Superior temporal gyrus (tissue), 1 donor: ENCODE results near the gene PTPRD.
A peak's percentile ranks its signal among the peaks of the same experiment; 100 is the strongest.

Experiments
- DNase-seq: peaks from one replicate; pipeline ENCODE4 v3.0.0-alpha.2; 2016; ENCODE audit errors: extremely low spot score

The PTPRD gene

GRCh38 chr9:8779478-8779877, 1833.3 kb downstream of the PTPRD start:
- no peak for DNase-seq

DNA sequence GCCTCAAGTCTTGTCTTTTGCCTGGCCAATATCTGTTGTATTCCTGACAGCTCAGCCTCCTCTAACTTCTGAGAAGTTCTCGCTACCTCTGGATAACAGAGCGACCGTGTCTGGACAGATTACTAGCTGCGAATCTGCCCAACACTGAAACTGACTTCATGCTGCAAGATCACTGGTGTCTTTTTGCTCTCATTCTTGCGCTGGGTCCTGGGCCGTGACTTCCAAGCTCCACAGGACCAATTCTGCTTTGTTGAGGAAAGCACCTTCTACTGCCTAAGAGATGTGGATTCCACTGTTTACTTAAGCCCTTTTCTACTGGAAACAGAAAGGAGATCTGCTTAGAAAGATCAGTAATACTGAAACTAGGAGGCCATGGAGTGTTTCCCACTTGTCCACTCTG, 1834.4 kb downstream of the PTPRD start:
- no peak for DNase-seq

DNA sequence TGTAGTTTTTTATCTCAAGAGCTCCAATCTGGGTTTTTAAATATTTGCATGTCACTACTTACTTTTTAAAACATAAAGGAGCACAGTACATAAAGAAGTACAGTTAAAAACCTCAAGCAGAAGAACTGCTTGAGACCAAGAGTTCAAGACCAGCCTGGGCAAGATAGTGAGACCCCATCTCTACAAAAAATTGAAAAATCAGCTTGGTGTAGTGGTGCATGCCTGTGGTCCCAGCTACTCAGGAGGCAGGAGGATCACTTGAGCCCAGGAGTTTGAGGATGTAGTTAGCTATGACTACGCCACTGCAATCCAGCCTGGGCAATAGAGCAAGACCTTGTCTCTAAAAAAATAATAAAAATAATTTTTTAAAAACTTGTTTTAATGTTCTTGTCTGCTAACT, 1840.5 kb downstream of the PTPRD start:
- no peak for DNase-seq

- no peak for DNase-seq
Measured at GRCh38 chr9:8769153-8769552, 1843.6 kb downstream of the PTPRD start.

DNA sequence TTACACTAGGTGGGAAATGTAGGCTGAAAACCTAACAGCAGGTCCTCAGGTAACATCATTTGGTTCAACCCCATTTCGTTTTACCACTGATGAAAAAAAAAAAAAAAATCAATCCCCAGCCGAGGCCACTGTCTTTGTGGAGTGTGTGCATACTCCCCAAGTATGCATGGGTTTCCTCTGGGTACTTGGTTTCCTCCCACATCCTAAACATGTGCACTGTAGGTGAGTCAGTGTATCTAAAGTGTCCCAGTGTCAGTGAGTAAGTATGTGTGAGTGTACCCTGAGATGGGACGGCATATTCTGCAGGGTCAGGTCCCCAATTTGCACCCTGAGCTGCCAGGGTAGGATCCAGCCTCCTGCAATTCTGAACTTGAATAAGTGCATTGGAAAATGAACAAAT, 1846.7 kb downstream of the PTPRD start:
- no peak for DNase-seq

DNA sequence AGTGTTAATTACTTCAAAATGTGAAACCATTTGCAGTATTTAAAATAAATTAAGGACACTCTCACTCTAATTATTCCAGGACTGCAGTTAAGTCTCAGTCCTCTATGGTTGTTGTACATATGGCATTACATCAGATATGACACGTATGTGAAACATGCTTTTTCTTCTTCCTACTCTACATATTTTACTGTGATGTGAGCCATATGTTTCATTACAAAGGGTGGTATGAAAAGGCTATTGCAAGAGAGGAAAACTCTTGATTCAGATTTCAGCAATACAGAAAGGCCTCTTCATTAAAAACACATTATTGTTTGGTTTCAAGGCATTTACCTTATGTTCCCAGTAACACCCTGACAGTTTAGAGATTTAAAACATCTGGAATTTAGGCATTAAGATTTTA, 1848.8 kb downstream of the PTPRD start:
- no peak for DNase-seq

GRCh38 chr9:8762479-8763085, 1850.2 kb downstream of the PTPRD start:
- no peak for DNase-seq

GRCh38 chr9:8760000-8760767, 1852.6 kb downstream of the PTPRD start:
- DNase-seq: no peak

DNA sequence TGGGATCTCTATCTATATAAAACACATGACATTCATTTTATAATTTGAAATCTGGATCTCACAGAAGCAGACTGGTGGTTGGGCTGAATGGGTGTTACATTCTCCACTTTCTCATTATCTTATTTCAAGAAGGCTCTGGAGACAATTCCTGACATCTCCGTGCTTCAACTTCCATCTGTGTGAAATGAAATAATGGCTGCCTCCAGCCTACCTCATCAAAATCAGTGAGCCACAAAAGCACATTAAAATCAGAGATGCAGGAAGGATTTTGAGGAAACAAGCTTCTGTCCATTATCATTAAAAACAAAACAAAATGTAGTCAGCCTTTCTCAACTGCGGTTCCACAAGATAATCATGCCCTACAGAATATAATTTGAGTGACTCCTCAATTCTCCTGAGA, 1854.9 kb downstream of the PTPRD start:
- no peak for DNase-seq

DNA sequence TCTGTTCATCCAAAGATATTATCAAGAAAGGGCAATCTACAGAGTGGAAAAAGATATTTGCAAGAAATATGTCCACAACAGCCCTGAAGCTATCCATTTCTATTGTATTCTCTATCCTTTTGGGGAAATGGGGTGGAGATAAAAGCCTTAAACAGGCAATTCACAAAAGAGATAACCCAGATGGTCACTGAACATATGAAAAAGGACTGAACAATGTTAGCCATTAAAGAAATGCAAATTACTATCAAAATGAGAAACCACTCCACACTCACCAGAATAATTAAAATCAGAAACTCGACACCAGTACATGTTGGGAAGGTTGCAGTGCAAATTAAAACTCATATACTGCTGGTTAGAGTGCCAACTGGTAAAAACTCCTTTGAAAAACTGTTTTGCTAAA, 1858.1 kb downstream of the PTPRD start:
- no peak for DNase-seq

GRCh38 chr9:8751406-8751930, 1861.3 kb downstream of the PTPRD start:
- no peak for DNase-seq

GRCh38 chr9:8750639-8751051, 1862.2 kb downstream of the PTPRD start:
- DNase-seq: no peak

- no peak for DNase-seq
Measured at GRCh38 chr9:8745347-8745746, 1867.5 kb downstream of the PTPRD start.

- DNase-seq: no peak
Measured at GRCh38 chr9:8738945-8739344, 1873.9 kb downstream of the PTPRD start.

GRCh38 chr9:8736805-8737204, 1876.0 kb downstream of the PTPRD start:
- no peak for DNase-seq

GRCh38 chr9:8734760-8735159, 1878.0 kb downstream of the PTPRD start:
- DNase-seq: no peak

DNA sequence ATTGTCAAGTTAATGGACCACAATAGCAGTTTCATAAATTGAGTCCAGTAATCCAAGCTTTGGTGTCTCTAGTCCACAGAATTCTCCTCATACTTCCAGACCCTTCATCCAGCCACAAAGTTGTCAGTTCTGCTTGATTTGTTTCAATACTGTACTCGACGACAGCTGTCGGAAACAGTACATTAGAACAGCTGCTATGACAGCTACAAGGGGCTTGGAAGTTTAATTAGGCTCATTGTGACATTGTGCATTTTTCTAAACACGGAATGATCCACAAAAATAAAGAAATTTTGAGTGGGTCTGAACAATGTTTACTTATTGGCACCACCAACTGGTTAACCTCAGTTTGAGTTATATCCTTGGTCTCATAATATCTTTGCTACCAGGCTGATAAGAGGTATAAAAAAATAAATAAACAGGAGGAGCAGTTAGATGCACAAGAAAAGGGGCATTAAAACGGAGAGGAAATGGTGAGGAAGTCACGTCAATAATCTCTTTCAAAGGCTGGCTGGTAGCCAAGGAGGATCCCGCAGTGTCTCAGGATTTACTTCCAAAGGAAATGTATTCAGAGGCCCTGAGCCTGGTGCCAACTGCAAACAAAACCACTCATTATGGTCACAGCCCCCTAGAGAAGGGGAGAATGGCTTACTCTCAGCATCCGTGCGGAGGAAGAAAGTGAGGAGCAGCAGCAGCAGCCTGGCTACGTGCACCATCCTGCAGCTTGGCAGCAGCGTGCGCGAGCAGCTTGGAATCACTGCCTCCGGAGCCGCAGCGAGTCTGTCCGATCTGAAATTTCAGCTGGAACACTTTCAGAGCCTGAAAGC, 1879.5 kb downstream of the PTPRD start:
- DNase-seq: peak; percentile 82

- no peak for DNase-seq
Measured at GRCh38 chr9:8732367-8733075, 1880.3 kb downstream of the PTPRD start.

DNA sequence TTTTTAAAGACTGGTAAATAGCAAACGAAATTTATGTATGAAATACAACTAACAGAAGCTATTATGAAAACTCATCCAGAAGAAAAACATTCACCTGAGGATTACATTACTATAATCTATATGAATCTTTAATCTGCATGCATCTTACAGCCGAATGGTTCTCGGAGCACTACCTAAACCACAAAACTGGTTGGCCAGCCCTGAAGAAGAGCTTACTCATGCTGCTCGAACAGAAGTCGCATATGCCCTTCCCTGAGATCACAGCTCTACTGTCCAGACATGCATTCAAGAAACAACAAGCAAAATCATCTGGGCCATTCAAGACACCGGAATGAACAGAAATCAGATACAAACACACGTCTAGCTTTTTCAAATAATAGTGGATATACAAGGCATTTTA, 1882.2 kb downstream of the PTPRD start:
- DNase-seq: no peak

DNA sequence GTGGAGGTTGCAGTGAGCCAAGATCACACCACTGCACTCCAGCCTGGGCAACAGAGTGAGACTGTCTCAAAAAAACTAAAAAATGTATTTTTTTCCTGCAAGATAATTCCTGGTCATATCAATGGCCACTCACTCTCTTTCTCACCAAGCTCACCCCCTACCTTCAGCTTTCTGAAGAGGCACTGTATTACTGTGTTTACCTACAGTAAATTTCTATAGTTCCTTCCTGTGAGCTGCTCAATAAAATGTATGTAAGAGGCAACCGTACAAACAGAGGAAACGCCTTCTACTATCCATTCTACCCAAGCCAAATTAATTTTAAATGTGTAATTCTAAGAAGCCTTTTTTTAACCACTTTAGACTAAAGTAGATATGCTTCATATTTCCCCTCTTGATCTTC, 1883.9 kb downstream of the PTPRD start:
- no peak for DNase-seq

GRCh38 chr9:8727191-8727590, 1885.6 kb downstream of the PTPRD start:
- no peak for DNase-seq

DNA sequence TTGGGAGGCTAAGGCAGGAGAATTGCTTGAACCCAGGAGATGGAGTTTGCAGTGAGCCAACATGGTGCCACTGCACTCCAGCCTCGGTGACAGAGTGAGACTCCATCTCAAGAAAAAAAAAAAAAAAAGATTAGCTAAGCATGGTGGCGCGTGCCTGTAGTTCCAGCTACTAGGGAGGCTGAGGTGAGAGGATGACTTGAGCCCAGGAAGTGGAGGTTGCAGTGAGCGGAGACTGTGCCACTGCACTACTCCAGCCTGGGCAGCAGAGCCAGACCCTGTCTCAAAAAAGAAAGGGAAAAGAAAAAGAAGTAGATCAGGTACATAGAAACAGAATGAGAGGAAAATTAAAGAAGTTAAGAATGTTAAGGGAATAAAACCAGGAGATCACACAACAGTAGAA, 1886.1 kb downstream of the PTPRD start:
- no peak for DNase-seq
